Testis (tissue), 3 donors: Measurements from ENCODE around the gene REC114. TPM values are rescaled to one million over a fixed set of nuclear protein-coding genes. Genes with fewer than 3 reads are reported as not detected.

Source experiments
- DNase-seq: peaks from one replicate; pipeline ENCODE4 v3.0.0-alpha.2; 2019
- H3K27ac ChIP-seq, 2 donors: fragments of 200-600 bp; sonication (generic); one replicate each; pipeline ENCODE4 v1.5.1; 2019
- H3K27me3 ChIP-seq: fragments of 200-600 bp; sonication (generic); one replicate; pipeline ENCODE4 v1.5.1; 2019
- H3K36me3 ChIP-seq: fragments of 200-600 bp; sonication (generic); one replicate; pipeline ENCODE4 v1.5.1; 2017; ENCODE audit warnings: low read depth; ENCODE audit errors: missing control alignments
- H3K4me1 ChIP-seq: fragments of 200-600 bp; sonication (generic); one replicate; pipeline ENCODE4 v1.5.1; 2019
- H3K4me3 ChIP-seq, 2 donors: fragments of 200-600 bp; sonication (generic); one replicate each; pipeline ENCODE4 v1.5.1; 2017 to 2019
- H3K9me3 ChIP-seq: fragments of 200-600 bp; sonication (generic); one replicate; pipeline ENCODE4 v1.5.1; 2017
- POLR2A ChIP-seq: fragments of 450-650 bp; IDR thresholded peaks from one replicate; pipeline ENCODE4 v1.6.1; 2017; ENCODE audit warnings: antibody characterized with exemption, mild to moderate bottlenecking, moderate library complexity
- WGBS, 2 donors: methylation state at CpG; one replicate each; pipeline ENCODE4 v1.1.5; 2018; 5-methylcytosine and 5-hydroxymethylcytosine counted together
- intact Hi-C: fragments of 100-400 bp; cut with DNase I; formaldehyde crosslinking; loops from one replicate; pipeline ENCODE4 v1.15.1; 2023; ENCODE audit warnings: low total_unique reads
- polyA plus RNA-seq: library from polyadenylated mRNA; stranded (reverse); fragments of 350-450 nt; fragmentation: Illumina TruSeq; extraction: RNeasy Lipid Tissue Mini Kit (QIAGEN cat#74804); gene quantifications from one replicate; pipeline ENCODE4 v1.2.3, GENCODE V29; 2014; ENCODE audit warnings: low read depth, low replicate concordance; ENCODE audit not compliant: insufficient read depth
- total RNA-seq, 2 donors: library from RNA; depleted of rRNA; stranded (reverse); fragments of >200 nt; gene quantifications; one replicate each; pipeline ENCODE4 v1.2.3, GENCODE V29; 2016
- TF ChIP-seq, protein P1 (sequence below), 3 experiments: fragments of 450-650 bp in 2 of 3; fragments of 200-600 bp in 1 of 3; sonication (generic) in 1 of 3; IDR thresholded peaks; one replicate each; pipeline ENCODE4 v1.5.1; 2016 to 2019; ENCODE audit warnings: antibody characterized with exemption in 3 of 3, mild to moderate bottlenecking in 2 of 3, moderate library complexity in 1 of 3

Gene REC114
- total and polyA plus RNA-seq, 3 donors from 2014 or later = 28.7 to 102 (median 28.8) TPM

- Histone ChIP-seq H3K4me1 (peaks cover 2% of the 10 kb centered on the region), H3K36me3 (no peaks in the 10 kb centered on the region), H3K27me3 (no peaks in the 10 kb centered on the region), H3K27ac (no peak overlapping the region), H3K9me3 (no peaks in the 10 kb centered on the region), H3K4me3 (no peak overlapping the region)
- 59 to 70% methylated on average over 9 of the region's 9 CpGs for WGBS, 2 donors
- TF ChIP-seq POLR2A = no peak
- TF ChIP-seq, protein P1, sequence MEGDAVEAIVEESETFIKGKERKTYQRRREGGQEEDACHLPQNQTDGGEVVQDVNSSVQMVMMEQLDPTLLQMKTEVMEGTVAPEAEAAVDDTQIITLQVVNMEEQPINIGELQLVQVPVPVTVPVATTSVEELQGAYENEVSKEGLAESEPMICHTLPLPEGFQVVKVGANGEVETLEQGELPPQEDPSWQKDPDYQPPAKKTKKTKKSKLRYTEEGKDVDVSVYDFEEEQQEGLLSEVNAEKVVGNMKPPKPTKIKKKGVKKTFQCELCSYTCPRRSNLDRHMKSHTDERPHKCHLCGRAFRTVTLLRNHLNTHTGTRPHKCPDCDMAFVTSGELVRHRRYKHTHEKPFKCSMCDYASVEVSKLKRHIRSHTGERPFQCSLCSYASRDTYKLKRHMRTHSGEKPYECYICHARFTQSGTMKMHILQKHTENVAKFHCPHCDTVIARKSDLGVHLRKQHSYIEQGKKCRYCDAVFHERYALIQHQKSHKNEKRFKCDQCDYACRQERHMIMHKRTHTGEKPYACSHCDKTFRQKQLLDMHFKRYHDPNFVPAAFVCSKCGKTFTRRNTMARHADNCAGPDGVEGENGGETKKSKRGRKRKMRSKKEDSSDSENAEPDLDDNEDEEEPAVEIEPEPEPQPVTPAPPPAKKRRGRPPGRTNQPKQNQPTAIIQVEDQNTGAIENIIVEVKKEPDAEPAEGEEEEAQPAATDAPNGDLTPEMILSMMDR (IDR thresholded peaks at IDR 0.05) = no peak
- peak; percentile 31 for DNase-seq
- intact Hi-C loops = no loop called here
Measured at GRCh38 chr15:73593304-73594074, 150.5 kb downstream of the REC114 start.

DNA sequence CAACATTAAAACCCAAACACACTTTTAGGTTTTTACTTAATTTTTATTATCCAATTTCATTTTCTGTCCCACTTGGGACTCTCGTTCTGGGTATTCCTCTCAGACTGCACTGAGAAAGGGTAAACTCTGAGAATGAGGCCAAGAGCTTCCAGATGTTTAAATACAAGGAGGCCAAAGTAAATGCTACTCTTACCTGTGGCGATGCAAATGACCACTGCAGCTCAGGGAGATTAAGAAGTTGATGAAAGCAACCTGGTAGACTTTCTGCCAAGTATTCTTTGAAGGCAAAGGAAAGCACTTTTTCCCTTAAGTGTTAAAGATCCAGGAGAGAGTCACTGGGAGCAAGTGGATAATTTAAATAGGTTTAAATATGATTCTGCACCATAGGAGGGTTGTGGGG, 151.1 kb downstream of the REC114 start:
- H3K4me1 ChIP-seq = peaks cover 8% of the 10 kb centered on the region
- TF ChIP-seq, protein P1 (IDR thresholded peaks at IDR 0.05) = no peak
- no peak for TF ChIP-seq POLR2A
- no peak overlapping the region for H3K27ac ChIP-seq
- no peak overlapping the region for H3K4me3 ChIP-seq
- no peaks in the 10 kb centered on the region for H3K27me3 ChIP-seq
- no peak for DNase-seq
- intact Hi-C loops = no loop called here
- H3K9me3 ChIP-seq = no peaks in the 10 kb centered on the region
- H3K36me3 ChIP-seq = no peaks in the 10 kb centered on the region
- WGBS, 2 donors = 65 to 74% methylated on average over 2 of the region's 2 CpGs

- DNase-seq = no peak
- Histone ChIP-seq H3K9me3 (no peaks in the 10 kb centered on the region), H3K4me3 (no peak overlapping the region), H3K4me1 (peaks cover 19% of the 10 kb centered on the region), H3K27me3 (no peaks in the 10 kb centered on the region), H3K27ac (no peak overlapping the region), H3K36me3 (no peaks in the 10 kb centered on the region)
- no peak for TF ChIP-seq POLR2A
- TF ChIP-seq, protein P1 (IDR thresholded peaks at IDR 0.05) = no peak
- intact Hi-C loops = no loop called here
- WGBS, 2 donors = 37 to 58% methylated on average over 1 of the region's 1 CpG
Measured at GRCh38 chr15:73596174-73596573, 153.2 kb downstream of the REC114 start.

- TF ChIP-seq, protein P1 (IDR thresholded peaks at IDR 0.05) = no peak
- no peak for TF ChIP-seq POLR2A
- intact Hi-C loops = no loop called here
- DNase-seq = no peak
- WGBS, 2 donors = 94 to 95% methylated on average over 21 of the region's 21 CpGs
- H3K9me3 ChIP-seq = no peaks in the 10 kb centered on the region
- no peaks in the 10 kb centered on the region for H3K27me3 ChIP-seq
- H3K4me3 ChIP-seq = no peak overlapping the region
- H3K4me1 ChIP-seq = peaks cover 28% of the 10 kb centered on the region
- no peaks in the 10 kb centered on the region for H3K36me3 ChIP-seq
- no peak overlapping the region for H3K27ac ChIP-seq
Measured at GRCh38 chr15:73597036-73597638, 154.2 kb downstream of the REC114 start.
